SK-N-SH (cell line): ENCODE data around the gene THPO. TPM values are rescaled to one million over a fixed set of nuclear protein-coding genes. Genes with fewer than 3 reads are reported as not detected.

Experiments
- CTCF ChIA-PET: fragments of 300-600, 350-600 bp; formaldehyde crosslinking; extraction: SDS; loops from one replicate; lab custom pipeline; 2021; lab: Yijun Ruan, JAX
- POLR2A ChIA-PET: fragments of 350-600 bp; sonication (Branson Sonifier 250); formaldehyde crosslinking; extraction: SDS; loops from one replicate; lab custom pipeline; 2020; ENCODE audit warnings: antibody characterized with exemption, inconsistent platforms; lab: Yijun Ruan, JAX
- DNase-seq: peaks from one replicate; pipeline ENCODE4 v3.0.0; 2012
- H2AFZ ChIP-seq: fragments of 200-600 bp; sonication (generic); 2 replicates; pipeline ENCODE4 v1.8.1; 2016; ENCODE audit warnings: antibody characterized with exemption, mild to moderate bottlenecking, low read depth
- H3F3A ChIP-seq: fragments of 200-600 bp; sonication (generic); replicated peaks from 2 replicates; pipeline ENCODE3; 2016; ENCODE audit warnings: antibody characterized with exemption, mild to moderate bottlenecking; ENCODE audit not compliant: insufficient read depth
- H3K27ac ChIP-seq, 2 experiments: fragments of 200-500 bp in 1 of 2; fragments of 200-600 bp in 1 of 2; sonication (Bioruptor generic) in 1 of 2; sonication (generic), shearing (Covaris generic) in 1 of 2; 2 replicates each; pipeline versions ENCODE4 v1.5.1 to v1.6.1; 2014 to 2016; ENCODE audit warnings: low read depth in 2 of 2, inconsistent platforms in 1 of 2, low read length in 1 of 2, mild to moderate bottlenecking in 1 of 2, mixed read lengths in 1 of 2
- H3K27me3 ChIP-seq: fragments of 200-600 bp; sonication (generic), shearing (Covaris generic); 2 replicates; pipeline ENCODE4 v1.6.1; 2016; ENCODE audit warnings: mixed run types; ENCODE audit not compliant: insufficient read depth
- H3K36me3 ChIP-seq, 2 experiments: fragments of 200-500 bp in 1 of 2; fragments of 200-600 bp in 1 of 2; sonication (Bioruptor generic) in 1 of 2; sonication (generic) in 1 of 2; replicated peaks in 1 of 2; 2 replicates each; pipeline versions ENCODE3 to v1.5.1; 2014 to 2016; ENCODE audit warnings: low read length in 1 of 2, mild to moderate bottlenecking in 1 of 2; ENCODE audit not compliant: insufficient read depth in 2 of 2, control insufficient read depth in 1 of 2
- H3K4me1 ChIP-seq, 2 experiments: fragments of 200-500 bp in 1 of 2; fragments of 200-600 bp in 1 of 2; sonication (Bioruptor generic) in 1 of 2; sonication (generic), shearing (Covaris generic) in 1 of 2; 2 replicates each; pipeline versions ENCODE4 v1.5.1 to v1.6.1; 2014 to 2016; ENCODE audit warnings: low read depth in 1 of 2, low read length in 1 of 2, mixed run types in 1 of 2; ENCODE audit not compliant: insufficient read depth in 2 of 2, control insufficient read depth in 1 of 2
- H3K4me2 ChIP-seq: fragments of 200-600 bp; sonication (generic), shearing (Covaris generic); 2 replicates; pipeline ENCODE4 v1.6.1; 2017; ENCODE audit warnings: mixed run types
- H3K4me3 ChIP-seq, 2 experiments: fragments of 200-500 bp in 1 of 2; fragments of 200-600 bp in 1 of 2; sonication (Bioruptor generic) in 1 of 2; sonication (generic), shearing (Covaris generic) in 1 of 2; 2 replicates each; pipeline versions ENCODE4 v1.5.1 to v1.8.1; 2014 to 2016; ENCODE audit warnings: low read depth in 2 of 2, inconsistent platforms in 1 of 2, low read length in 1 of 2, mild to moderate bottlenecking in 1 of 2, mixed read lengths in 1 of 2, moderate library complexity in 1 of 2
- H3K79me2 ChIP-seq: fragments of 200-600 bp; sonication (generic); 2 replicates; pipeline ENCODE4 v1.8.1; 2017; ENCODE audit warnings: mild to moderate bottlenecking; ENCODE audit not compliant: insufficient read depth
- H3K9ac ChIP-seq: fragments of 200-600 bp; sonication (generic); 2 replicates; pipeline ENCODE4 v1.6.1; 2017; ENCODE audit warnings: mixed run types
- H3K9me2 ChIP-seq: fragments of 200-600 bp; sonication (generic); 2 replicates; pipeline ENCODE4 v1.6.1; 2017; ENCODE audit warnings: mixed run types
- H3K9me3 ChIP-seq: fragments of 200-600 bp; sonication (generic); 2 replicates; pipeline ENCODE4 v1.6.1; 2017; ENCODE audit warnings: mixed run types, mild to moderate bottlenecking, moderate library complexity
- H4K20me1 ChIP-seq: fragments of 200-600 bp; sonication (generic); 2 replicates; pipeline ENCODE4 v1.6.1; 2017; ENCODE audit warnings: mild to moderate bottlenecking, mixed run types; ENCODE audit not compliant: insufficient read depth
- CHD2 ChIP-seq: fragments of 150-350 bp; IDR thresholded peaks from 2 replicates; pipeline ENCODE4 v1.6.1; 2018; ENCODE audit warnings: low read length; ENCODE audit not compliant: partially characterized antibody
- EZH2phosphoT487 ChIP-seq: fragments of 200-600 bp; sonication (generic); IDR thresholded peaks from 2 replicates; pipeline ENCODE4 v1.6.1; 2017; ENCODE audit warnings: low read depth, mixed run types, mild to moderate bottlenecking, antibody characterized with exemption, moderate library complexity, borderline replicate concordance
- FOSL2 ChIP-seq: IDR thresholded peaks from 2 replicates; pipeline ENCODE4 v1.4.0; 2012; ENCODE audit warnings: low read depth, mild to moderate bottlenecking, moderate library complexity, borderline replicate concordance
- FOXM1 ChIP-seq: IDR thresholded peaks from 2 replicates; pipeline ENCODE4 v1.4.0; 2012; ENCODE audit warnings: low read depth, mild to moderate bottlenecking
- GABPA ChIP-seq: IDR thresholded peaks from 2 replicates; pipeline ENCODE4 v1.4.0; 2012; ENCODE audit warnings: low read depth, mild to moderate bottlenecking
- NFIC ChIP-seq: IDR thresholded peaks from 2 replicates; pipeline ENCODE4 v1.4.0; 2012; ENCODE audit warnings: borderline replicate concordance
- NRF1 ChIP-seq: IDR thresholded peaks from 2 replicates; pipeline ENCODE4 v1.6.1; 2012; ENCODE audit warnings: low read depth, mild to moderate bottlenecking, low read length
- POLR2AphosphoS5 ChIP-seq: IDR thresholded peaks from 2 replicates; pipeline ENCODE4 v1.6.1; 2012; ENCODE audit warnings: low read depth, low read length
- RFX5 ChIP-seq: IDR thresholded peaks from 2 replicates; pipeline ENCODE4 v1.6.1; 2012; ENCODE audit warnings: mild to moderate bottlenecking, improper control_type of control experiment, low read length
- TAF1 ChIP-seq: IDR thresholded peaks from 2 replicates; pipeline ENCODE4 v1.6.1; 2012; ENCODE audit warnings: low read depth, mild to moderate bottlenecking, low read length, moderate library complexity, borderline replicate concordance
- TEAD4 ChIP-seq: IDR thresholded peaks from 2 replicates; pipeline ENCODE4 v1.4.0; 2012; ENCODE audit warnings: mild to moderate bottlenecking, borderline replicate concordance; ENCODE audit not compliant: insufficient read depth
- WGBS: methylation state at CpG from one replicate; pipeline ENCODE4 v1.1.6; 2017; ENCODE audit warnings: low lambda C conversion rate; 5-methylcytosine and 5-hydroxymethylcytosine counted together
- polyA plus RNA-seq, 3 experiments: library from polyadenylated mRNA; depleted of rRNA; stranded (reverse); fragments of >200 nt; gene quantifications; 2 replicates each; pipeline ENCODE4 v1.2.3, GENCODE V29; 2012
- TF ChIP-seq, protein P1 (sequence below): IDR thresholded peaks from 2 replicates; pipeline ENCODE4 v1.4.0; 2012; ENCODE audit warnings: low read depth, borderline replicate concordance
- TF ChIP-seq, protein P2 (sequence below): fragments of 150-350 bp; IDR thresholded peaks from 2 replicates; pipeline ENCODE4 v1.6.1; 2016; ENCODE audit warnings: mild to moderate bottlenecking, low read depth, low read length
- TF ChIP-seq, protein P3 (sequence below): IDR thresholded peaks from 2 replicates; pipeline ENCODE4; 2012
- TF ChIP-seq, protein P4 (sequence below): IDR thresholded peaks from 2 replicates; pipeline ENCODE4 v1.4.0; 2012; ENCODE audit warnings: low read depth, borderline replicate concordance
- TF ChIP-seq, protein P5 (sequence below): IDR thresholded peaks from 2 replicates; pipeline ENCODE4 v1.6.1; 2012; ENCODE audit warnings: mild to moderate bottlenecking, low read depth, low read length, moderate library complexity
- TF ChIP-seq, protein P6 (sequence below): fragments of 200-600 bp; sonication (generic); IDR thresholded peaks from 2 replicates; pipeline ENCODE4 v1.6.1; 2017; ENCODE audit warnings: antibody characterized with exemption, mild to moderate bottlenecking, moderate library complexity

THPO gene
- polyA plus RNA-seq, 1 of the 3 experiments (the other 2 are of a cell fraction), result 0.07 TPM

DNA sequence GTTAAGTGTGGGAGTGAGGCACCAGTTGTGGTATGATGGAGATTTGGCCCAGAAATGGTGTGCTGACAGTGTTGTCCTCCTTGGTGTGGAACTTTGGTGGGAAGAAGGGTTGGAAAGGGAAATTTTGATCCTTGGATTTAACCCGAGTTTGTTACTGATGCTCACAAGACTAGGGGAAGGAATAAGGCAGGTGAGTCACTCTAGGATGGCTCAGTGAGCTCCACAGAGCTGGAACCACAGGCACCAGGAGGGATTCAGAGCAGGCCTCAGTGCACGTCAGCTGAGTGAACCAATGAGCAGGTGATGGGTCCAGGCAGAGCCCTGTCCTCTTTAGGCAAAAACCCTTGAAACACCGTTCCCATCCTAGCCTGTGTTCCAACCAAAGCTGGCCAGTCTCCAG lies 13.3 kb upstream of the THPO start (continued):
- no peak for TF ChIP-seq TEAD4
- no peak for TF ChIP-seq POLR2AphosphoS5
- TF ChIP-seq EZH2phosphoT487, result no peak

DNA sequence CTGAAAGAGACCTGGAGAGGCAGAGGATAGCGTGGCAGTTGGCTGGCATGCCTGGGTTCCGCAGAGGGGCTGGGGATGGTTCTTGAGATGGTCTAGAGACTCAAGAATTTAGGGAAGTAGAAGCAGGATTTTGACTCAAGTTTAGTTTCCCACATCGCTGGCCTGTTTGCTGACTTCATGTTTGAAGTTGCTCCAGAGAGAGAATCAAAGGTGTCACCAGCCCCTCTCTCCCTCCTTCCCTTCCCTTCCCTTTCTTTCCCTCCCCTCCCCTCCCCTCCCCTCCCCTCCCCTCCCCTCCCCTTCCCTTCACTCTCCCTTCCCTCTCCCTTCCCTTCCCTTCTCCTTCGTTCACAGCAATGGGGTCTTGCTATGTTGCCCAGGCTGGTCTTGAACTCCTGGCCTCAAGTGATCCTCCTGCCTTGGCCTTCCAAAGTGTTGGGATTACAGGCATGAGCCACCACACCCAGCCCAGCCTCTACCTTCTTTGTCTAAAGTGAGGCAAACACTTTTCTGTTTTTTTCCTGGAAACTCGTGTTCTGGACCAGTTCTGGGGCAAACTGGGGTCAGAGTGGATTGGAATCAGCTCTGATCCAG lies 12.0 kb upstream of the THPO start:
- ChIA-PET CTCF (interaction anchor here (0.8 to 3.0 kb wide), 5 partner anchors 18 to 151 kb away, joined by 3 to 21 read pairs (median 3); no protein-coding TSS in a partner anchor), POLR2A (no interaction called here)
- Histone ChIP-seq H3K36me3 (no peaks in the 10 kb centered on the region), H3K4me3 (no peak overlapping the region), H3K9me3 (no peaks in the 10 kb centered on the region), H2AFZ (no peak overlapping the region), H3K27me3 (no peaks in the 10 kb centered on the region), H4K20me1 (no peaks in the 10 kb centered on the region), H3K79me2 (no peaks in the 10 kb centered on the region), H3K4me1 (no peaks in the 10 kb centered on the region), H3K9me2 (no peaks in the 10 kb centered on the region)
- DNase-seq, result no peak
- no peak for TF ChIP-seq NRF1
- no peak for TF ChIP-seq TEAD4
- no peak for TF ChIP-seq NFIC
- TF ChIP-seq, protein P1, sequence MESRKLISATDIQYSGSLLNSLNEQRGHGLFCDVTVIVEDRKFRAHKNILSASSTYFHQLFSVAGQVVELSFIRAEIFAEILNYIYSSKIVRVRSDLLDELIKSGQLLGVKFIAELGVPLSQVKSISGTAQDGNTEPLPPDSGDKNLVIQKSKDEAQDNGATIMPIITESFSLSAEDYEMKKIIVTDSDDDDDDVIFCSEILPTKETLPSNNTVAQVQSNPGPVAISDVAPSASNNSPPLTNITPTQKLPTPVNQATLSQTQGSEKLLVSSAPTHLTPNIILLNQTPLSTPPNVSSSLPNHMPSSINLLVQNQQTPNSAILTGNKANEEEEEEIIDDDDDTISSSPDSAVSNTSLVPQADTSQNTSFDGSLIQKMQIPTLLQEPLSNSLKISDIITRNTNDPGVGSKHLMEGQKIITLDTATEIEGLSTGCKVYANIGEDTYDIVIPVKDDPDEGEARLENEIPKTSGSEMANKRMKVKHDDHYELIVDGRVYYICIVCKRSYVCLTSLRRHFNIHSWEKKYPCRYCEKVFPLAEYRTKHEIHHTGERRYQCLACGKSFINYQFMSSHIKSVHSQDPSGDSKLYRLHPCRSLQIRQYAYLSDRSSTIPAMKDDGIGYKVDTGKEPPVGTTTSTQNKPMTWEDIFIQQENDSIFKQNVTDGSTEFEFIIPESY, result no peak
- TF ChIP-seq, protein P2, sequence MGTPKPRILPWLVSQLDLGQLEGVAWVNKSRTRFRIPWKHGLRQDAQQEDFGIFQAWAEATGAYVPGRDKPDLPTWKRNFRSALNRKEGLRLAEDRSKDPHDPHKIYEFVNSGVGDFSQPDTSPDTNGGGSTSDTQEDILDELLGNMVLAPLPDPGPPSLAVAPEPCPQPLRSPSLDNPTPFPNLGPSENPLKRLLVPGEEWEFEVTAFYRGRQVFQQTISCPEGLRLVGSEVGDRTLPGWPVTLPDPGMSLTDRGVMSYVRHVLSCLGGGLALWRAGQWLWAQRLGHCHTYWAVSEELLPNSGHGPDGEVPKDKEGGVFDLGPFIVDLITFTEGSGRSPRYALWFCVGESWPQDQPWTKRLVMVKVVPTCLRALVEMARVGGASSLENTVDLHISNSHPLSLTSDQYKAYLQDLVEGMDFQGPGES, result no peak
- no peak for TF ChIP-seq FOXM1
- TF ChIP-seq, protein P3, sequence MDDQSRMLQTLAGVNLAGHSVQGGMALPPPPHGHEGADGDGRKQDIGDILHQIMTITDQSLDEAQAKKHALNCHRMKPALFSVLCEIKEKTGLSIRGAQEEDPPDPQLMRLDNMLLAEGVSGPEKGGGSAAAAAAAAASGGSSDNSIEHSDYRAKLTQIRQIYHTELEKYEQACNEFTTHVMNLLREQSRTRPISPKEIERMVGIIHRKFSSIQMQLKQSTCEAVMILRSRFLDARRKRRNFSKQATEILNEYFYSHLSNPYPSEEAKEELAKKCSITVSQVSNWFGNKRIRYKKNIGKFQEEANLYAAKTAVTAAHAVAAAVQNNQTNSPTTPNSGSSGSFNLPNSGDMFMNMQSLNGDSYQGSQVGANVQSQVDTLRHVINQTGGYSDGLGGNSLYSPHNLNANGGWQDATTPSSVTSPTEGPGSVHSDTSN, result no peak
- TF ChIP-seq CHD2, result no peak
- no peak for TF ChIP-seq RFX5
- TF ChIP-seq, protein P4, sequence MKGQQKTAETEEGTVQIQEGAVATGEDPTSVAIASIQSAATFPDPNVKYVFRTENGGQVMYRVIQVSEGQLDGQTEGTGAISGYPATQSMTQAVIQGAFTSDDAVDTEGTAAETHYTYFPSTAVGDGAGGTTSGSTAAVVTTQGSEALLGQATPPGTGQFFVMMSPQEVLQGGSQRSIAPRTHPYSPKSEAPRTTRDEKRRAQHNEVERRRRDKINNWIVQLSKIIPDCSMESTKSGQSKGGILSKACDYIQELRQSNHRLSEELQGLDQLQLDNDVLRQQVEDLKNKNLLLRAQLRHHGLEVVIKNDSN, result no peak
- TF ChIP-seq GABPA, result no peak
- TF ChIP-seq FOSL2, result no peak
- TF ChIP-seq, protein P5, sequence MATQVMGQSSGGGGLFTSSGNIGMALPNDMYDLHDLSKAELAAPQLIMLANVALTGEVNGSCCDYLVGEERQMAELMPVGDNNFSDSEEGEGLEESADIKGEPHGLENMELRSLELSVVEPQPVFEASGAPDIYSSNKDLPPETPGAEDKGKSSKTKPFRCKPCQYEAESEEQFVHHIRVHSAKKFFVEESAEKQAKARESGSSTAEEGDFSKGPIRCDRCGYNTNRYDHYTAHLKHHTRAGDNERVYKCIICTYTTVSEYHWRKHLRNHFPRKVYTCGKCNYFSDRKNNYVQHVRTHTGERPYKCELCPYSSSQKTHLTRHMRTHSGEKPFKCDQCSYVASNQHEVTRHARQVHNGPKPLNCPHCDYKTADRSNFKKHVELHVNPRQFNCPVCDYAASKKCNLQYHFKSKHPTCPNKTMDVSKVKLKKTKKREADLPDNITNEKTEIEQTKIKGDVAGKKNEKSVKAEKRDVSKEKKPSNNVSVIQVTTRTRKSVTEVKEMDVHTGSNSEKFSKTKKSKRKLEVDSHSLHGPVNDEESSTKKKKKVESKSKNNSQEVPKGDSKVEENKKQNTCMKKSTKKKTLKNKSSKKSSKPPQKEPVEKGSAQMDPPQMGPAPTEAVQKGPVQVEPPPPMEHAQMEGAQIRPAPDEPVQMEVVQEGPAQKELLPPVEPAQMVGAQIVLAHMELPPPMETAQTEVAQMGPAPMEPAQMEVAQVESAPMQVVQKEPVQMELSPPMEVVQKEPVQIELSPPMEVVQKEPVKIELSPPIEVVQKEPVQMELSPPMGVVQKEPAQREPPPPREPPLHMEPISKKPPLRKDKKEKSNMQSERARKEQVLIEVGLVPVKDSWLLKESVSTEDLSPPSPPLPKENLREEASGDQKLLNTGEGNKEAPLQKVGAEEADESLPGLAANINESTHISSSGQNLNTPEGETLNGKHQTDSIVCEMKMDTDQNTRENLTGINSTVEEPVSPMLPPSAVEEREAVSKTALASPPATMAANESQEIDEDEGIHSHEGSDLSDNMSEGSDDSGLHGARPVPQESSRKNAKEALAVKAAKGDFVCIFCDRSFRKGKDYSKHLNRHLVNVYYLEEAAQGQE, result no peak
- TF ChIP-seq, protein P6, sequence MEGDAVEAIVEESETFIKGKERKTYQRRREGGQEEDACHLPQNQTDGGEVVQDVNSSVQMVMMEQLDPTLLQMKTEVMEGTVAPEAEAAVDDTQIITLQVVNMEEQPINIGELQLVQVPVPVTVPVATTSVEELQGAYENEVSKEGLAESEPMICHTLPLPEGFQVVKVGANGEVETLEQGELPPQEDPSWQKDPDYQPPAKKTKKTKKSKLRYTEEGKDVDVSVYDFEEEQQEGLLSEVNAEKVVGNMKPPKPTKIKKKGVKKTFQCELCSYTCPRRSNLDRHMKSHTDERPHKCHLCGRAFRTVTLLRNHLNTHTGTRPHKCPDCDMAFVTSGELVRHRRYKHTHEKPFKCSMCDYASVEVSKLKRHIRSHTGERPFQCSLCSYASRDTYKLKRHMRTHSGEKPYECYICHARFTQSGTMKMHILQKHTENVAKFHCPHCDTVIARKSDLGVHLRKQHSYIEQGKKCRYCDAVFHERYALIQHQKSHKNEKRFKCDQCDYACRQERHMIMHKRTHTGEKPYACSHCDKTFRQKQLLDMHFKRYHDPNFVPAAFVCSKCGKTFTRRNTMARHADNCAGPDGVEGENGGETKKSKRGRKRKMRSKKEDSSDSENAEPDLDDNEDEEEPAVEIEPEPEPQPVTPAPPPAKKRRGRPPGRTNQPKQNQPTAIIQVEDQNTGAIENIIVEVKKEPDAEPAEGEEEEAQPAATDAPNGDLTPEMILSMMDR, result no peak
- no peak for TF ChIP-seq TAF1
- TF ChIP-seq, all 33 proteins: peak for 0
- 77% methylated on average over 5 of the region's 5 CpGs for WGBS
- Histone ChIP-seq H3K9ac (no peak overlapping the region), H3F3A (no peaks in the 10 kb centered on the region), H3K4me2 (no peak overlapping the region), H3K27ac (no peak overlapping the region)
